HepG2 (cell line): ENCODE results near the gene MAPK8IP3.

Experiments
- ARHGAP35 ChIP-seq: sonication (generic); formaldehyde crosslinking; IDR thresholded peaks from 2 replicates; pipeline ENCODE4 v1.9.0; 2022; ENCODE audit warnings: mild to moderate bottlenecking, inconsistent platforms, moderate library complexity, missing genetic modification reagents, borderline replicate concordance
- GATAD2A ChIP-seq: IDR thresholded peaks from 2 replicates; pipeline ENCODE4 v1.6.1; 2016
- PHB2 ChIP-seq: fragments of 450-650 bp; IDR thresholded peaks from 2 replicates; pipeline ENCODE4 v1.6.1; 2018; ENCODE audit not compliant: partially characterized antibody
- TEAD3 ChIP-seq: optimal IDR thresholded peaks from 2 replicates; pipeline ENCODE3; 2016; ENCODE audit warnings: borderline replicate concordance
- ZBTB7A ChIP-seq: sonication (generic); formaldehyde crosslinking; IDR thresholded peaks from 2 replicates; pipeline ENCODE4 v1.8.0; 2022; ENCODE audit warnings: mild to moderate bottlenecking, missing genetic modification reagents
- ZNF761 ChIP-seq: sonication (generic); formaldehyde crosslinking; conservative IDR thresholded peaks from 2 replicates; pipeline ENCODE4 v1.4.0; 2020; ENCODE audit warnings: mild to moderate bottlenecking, missing genetic modification reagents
- TF ChIP-seq, protein P1 (sequence below): sonication (generic); formaldehyde crosslinking; IDR thresholded peaks from 2 replicates; pipeline ENCODE4 v1.4.0; 2020; ENCODE audit warnings: missing genetic modification reagents, borderline replicate concordance

DNA sequence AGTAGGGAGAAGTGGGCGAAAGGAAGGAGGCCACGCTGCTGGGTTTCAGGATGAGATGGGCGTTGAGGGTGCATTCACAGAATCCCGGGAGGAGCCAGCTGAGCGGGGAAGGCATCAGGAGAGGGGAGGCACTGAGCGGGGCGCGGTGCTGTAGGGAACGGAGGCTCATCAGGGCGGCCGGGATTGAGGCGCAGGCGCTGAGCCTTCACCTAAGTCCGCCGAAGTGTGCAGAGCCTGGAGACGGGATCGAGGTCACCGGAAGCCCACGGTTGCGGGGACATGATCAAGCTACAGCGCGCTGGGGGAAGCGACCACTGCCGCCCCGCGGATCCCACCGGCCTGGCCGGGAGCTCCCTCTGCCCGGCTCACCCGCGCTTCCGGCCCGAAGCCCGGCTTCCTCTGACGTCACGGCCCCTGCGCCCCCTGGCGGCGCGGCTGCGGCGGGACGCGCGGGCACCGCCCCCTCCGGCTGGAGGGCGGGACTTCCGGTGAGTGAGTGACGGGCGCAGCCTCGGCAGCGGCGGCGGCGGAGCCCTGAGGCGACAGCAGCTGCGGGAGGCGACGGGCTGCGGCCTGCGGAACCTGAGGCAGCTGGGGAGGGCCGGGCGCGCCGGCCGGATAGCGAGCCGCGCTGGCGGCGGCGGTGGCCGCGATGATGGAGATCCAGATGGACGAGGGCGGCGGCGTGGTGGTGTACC, at the start of gene MAPK8IP3:
- TF ChIP-seq, protein P1, sequence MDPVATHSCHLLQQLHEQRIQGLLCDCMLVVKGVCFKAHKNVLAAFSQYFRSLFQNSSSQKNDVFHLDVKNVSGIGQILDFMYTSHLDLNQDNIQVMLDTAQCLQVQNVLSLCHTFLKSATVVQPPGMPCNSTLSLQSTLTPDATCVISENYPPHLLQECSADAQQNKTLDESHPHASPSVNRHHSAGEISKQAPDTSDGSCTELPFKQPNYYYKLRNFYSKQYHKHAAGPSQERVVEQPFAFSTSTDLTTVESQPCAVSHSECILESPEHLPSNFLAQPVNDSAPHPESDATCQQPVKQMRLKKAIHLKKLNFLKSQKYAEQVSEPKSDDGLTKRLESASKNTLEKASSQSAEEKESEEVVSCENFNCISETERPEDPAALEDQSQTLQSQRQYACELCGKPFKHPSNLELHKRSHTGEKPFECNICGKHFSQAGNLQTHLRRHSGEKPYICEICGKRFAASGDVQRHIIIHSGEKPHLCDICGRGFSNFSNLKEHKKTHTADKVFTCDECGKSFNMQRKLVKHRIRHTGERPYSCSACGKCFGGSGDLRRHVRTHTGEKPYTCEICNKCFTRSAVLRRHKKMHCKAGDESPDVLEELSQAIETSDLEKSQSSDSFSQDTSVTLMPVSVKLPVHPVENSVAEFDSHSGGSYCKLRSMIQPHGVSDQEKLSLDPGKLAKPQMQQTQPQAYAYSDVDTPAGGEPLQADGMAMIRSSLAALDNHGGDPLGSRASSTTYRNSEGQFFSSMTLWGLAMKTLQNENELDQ: no peak
- TF ChIP-seq GATAD2A (CRISPR knock-in tag) (0 out of 2 replicates have a peak, but pooled peaks have one; percentile 9), ARHGAP35 (no peak), ZBTB7A (CRISPR knock-in tag) (0 out of 2 replicates have a peak, but pooled peaks have one; percentile 55), PHB2 (no peak), ZNF761 (CRISPR knock-in tag) (peak; percentile 87; the same call in 1 of the 2 replicates), TEAD3 (CRISPR knock-in tag) (peak; percentile 12)
